NCI-H146 treated with DMSO at 0.1 percent for 48 hours (cell line): ENCODE measurements around the gene ACVR1.
"Not testable (repeated sequence)": the region's sequence is repeated elsewhere in the genome, so short reads cannot be mapped to it uniquely, and the experiment has no call there.

ENCODE experiments used
- DNase-seq: peaks from one replicate; lab custom pipeline; 2025; ENCODE audit not compliant: unreplicated experiment; lab: John Stamatoyannopoulos, UW

ACVR1 gene

DNA sequence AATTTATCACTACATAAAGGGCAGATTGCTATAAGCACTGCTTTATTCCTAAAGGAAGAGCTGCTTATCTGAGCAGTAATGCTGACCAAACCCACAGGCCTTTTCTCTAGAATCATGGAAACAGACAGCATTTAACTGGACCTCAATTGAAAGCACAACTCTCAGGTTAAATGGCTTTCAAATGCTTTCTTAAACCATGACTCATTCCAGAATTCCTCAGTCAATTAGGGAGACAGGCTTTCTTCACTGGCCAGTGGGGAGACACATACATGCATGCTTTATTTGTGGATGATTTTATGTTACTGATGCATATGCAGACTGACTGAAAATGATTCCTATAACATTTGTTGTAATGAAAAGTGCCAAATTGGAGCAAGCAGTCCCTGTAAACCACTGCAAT is 114.6 kb downstream of the ACVR1 start:
- no peak for DNase-seq

DNA sequence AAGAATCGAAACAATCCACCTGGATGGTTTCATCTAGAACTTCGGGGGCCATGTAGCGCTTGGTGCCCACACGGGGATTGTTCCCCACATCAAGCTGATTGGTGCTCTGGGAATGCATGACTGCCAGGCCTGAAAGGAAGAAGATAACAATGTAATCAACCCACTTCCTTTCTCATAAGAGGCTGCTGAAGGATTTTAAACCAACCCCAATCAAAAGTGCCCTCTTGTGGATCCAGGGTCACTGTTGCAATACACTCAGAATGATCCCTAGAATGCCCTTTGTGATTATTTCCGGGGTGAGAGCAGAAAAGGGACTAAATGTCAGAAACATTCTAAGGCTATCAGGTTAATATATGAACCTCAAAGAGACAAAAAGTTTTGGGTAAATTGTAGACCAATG is 115.2 kb downstream of the ACVR1 start:
- no peak for DNase-seq

DNA sequence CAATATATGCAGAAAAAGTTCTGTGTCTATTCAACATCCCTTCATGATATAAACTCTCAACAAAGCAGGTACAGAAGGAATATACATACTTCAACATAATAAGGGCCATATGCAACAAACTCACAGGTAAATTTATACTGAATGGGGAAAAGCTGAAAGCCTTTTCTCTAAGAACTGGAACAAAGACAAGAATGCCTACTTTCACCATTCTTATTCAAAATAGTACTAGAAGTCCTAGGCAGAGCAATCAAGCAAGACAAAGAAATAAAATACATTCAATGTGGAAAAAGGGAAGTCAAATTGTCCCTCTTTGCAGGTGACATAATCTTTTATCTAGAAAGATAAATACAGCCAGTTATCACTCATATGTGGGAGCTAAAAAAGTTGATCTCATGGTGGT is 116.3 kb downstream of the ACVR1 start:
- DNase-seq = no peak

DNA sequence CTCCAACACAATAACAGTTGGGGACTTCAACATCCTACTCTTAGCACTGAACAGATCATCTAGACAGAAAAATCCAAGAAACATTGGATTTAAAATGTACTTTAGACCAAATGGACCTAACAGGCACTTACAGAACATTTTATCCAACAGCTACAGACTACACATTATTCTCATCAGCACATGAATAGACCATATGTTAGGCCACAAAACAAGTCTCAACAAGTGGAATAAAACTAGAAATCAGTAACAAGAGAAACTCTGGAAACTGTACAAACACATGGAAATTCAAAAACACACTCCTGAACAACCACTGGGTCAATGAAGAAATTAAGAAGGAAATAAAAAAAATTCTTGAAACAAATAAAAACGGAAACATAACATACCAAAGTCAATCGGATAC is 117.5 kb downstream of the ACVR1 start:
- no peak for DNase-seq

DNA sequence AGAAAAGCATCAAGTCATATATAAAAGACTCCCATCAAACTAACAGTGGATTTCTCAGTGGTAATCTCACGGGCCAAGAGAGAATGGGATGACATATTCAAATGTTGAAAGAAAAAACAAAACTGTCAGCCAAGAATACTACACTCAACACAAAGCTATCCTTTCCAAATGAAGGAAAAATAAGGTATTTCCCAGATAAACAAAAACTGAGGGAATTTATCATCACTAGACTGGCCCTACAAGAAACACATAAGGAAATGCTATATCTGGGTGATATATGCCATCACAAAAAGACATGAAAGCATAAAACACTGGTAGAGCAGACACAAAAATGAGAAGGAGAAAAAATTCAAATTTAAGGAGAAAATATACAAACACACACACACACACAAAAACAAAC is 118.6 kb downstream of the ACVR1 start:
- DNase-seq = no peak

DNA sequence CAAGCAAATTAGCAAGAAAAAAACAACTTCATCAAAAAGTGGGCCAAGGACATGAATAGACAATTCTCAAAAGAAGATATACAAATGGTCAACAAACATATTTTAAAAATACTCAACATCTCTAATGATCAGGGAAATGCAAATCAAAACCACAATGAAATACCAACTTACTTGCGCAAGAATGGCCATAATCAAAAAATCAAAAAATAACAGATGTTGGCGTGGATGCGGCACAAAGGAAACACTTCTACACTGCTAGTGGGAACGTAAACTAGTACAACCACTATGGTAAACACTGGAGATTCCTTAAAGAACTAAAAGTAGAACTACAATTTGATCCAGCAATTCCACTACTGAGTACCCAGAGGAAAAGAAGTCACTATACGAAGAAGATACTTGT is 119.7 kb downstream of the ACVR1 start:
- not testable (repeated sequence) for DNase-seq

DNA sequence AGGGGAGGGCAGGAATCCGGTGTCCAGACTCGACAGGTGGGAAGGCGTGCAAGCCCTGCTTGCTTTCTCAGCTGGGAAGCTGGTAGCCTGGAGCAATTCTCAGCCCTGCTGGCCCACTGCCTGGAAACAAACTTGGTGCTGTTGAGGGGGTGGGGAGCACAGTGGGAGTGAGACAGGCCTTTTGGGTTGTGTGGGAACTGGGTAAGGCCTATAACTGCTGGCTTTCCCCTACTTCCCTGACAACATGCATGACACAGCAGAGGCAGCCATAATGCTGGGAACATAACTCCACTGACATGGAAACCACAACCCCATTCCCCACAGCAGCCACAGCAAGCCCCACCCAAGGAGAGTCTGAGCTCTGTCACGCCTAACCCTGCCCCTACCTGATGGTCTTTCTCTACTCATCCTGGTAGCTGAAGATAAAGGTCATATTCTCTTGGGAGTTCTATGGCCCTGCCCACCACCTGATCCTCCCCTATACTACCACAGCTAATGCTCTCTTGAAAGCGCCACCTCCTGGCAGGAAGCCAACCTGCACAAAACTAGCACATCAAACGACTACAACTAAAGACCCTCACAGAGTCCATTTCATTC is 124.6 kb downstream of the ACVR1 start:
- DNase-seq = peak; percentile 37

DNA sequence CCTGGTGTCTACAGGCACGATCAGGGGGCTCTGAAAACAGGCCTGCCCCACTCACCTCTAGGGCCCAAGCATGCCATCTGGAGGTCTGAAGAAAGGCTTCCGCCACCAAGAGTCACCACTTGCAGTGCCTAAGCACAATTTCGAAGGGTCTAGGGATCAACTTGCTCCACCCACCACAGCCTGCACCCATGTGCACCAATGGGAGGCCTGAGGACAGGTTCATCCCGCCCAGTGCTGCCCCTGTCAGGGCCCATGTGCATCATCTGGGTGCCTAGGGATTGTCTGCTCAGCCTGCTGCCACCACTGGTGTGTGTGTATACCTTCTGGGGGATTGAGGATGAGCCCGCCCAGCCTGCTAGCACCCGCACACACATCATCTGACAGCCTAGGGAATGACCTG is 126.4 kb downstream of the ACVR1 start:
- DNase-seq = no peak

DNA sequence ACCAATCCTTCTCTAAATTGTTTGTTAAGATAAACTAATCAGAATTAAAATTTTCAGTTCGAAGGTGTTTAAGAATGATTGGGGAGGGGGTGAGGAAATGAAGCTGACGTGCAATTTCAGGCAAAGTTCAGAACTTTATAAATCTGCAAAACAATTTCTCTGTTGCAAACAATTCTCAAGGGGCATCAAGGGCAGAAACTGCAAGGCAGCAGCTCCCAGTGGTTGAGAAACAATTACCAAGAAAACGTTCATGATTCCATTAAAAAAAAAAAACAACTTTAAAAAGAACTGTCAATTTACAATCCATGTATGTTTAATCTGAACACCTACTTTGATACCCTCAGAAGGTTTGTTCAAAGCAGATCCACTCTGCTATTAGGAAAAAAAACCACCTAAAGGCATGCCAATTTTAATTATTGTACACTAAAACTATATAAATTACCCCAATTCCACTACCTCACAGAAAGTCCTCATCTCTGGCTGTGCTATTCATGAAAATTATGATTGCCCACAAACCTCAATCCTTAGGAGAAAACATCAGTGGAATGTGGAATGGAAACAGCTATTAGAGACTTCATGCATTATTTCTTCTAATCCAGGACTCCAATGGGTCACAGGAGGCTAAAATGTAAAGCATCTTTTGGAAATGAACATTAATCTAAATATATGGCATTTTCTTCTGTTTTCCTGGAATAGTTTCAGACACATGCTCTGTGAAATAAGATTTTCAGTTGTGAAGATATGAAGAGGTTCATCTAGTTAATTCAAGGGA is 127.6 kb downstream of the ACVR1 start:
- no peak for DNase-seq

DNA sequence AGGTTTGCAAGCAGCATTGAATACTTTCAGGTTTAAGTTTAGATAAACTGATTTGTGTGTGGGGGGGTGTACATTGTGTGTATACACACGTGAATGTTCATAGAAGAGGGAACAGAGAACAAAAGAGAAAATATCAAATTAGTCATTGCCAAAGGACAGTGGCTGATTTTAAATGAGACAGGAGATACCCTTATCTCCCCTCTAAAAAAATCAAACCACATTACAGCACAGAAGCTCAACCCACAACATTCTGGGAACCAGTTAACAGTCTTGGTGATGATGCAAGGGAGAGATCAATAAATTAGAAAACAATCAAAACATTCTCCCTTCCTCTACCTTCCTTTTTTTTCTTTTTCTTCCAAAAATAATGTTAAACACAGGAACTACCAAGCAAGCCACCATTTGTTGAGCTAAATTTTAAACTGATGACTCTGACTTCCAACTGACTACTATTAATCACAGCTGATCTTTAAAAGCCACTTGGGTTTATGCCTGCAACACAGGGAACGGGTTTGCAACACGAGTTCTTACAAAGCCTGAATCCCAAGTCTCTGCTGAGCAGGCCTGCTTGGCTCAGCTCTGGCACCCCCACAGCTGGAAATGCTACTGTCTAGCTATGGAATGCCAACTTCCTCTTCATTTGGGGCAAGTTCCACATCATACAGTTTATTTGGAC is 128.3 kb downstream of the ACVR1 start:
- no peak for DNase-seq

DNA sequence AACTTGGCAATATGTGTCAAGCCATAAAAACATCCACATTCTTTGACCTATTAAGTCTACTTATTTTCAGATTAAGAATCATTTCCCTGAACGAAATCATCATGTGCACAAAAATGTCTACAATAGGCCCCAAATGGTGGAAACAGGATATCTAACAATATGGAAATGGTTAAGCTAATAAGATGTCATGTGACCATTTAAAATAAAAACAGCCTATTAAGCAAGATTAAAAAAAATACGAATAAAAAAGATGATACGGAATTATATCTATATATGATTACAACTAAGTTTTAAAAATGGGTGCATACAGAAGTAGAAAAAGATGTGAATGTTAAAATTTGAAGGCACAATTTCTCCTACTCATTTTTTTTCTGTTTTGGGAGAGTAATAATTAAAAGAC is 128.8 kb downstream of the ACVR1 start:
- no peak for DNase-seq

DNA sequence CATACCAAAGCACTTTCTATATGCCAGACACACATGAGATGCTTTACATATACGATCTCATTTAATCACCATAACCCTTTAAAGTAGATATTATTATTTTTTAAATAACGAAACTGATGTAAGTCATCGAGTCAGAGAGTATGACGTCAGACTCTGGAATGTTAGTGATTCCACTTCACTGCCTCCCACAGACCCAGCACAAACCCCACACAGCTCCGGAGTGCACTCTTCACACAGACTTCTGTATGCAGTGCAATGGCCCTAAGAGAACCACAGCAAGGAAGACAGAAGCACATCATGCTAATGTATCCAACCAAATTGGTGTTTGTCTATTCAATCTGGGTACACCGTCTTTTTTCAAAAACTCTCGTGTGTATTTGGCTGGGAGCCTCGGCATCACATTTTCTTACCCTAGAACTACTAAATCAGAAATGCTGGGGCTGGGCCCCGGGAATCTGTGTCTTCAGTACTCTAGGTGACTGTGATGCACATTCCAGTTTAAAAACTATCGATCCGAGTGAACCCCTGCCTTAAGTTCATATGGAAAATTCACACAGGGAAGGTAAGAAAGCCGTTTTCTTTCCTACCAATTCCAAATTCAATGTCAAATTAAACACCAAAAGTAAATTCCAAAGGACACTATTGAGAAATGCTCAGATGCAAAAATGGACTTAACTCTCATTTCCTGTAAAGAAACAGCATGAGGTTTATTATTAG is 129.7 kb downstream of the ACVR1 start:
- DNase-seq = no peak

DNA sequence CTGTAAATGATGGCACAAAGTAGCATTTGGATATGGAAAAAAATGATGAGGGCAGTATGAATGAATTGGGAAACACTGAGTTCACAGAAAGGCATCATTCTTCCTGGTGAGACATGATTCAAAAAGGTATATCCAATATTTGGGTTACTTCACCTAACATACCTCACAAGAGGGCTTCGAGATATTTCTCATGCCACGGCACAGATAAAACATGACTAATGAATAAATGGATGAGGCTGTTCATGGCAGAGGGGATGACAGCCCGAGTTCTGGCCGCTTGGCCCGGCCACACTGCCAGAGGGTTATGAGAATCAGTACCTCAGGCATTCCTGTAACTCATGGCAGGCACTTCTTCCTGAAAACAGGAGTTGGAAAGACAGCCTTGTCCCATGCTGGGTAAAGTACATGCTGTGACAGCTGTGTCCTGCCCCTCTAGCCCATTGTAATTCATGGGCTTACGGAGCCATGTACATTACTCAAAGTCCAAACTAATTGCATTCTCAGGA is 131.5 kb downstream of the ACVR1 start:
- DNase-seq = no peak

DNA sequence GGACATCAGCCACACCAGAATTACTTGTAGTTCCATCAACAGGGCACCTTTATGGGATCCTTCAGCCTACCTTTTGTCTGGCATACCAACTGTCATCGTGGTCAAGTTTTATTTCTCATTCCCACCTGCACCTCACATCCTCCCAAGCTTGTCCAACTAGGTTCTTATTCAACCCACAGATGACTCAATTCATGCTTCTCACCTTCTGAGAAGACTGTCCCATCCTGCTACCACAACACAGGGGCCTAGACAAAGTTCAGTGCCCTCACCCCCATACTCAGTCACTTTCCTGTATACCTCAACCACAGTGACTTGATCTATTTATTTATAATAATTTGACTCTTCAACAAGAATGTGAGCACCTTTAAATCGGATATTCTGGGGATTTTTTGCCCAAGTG is 133.1 kb downstream of the ACVR1 start:
- no peak for DNase-seq

DNA sequence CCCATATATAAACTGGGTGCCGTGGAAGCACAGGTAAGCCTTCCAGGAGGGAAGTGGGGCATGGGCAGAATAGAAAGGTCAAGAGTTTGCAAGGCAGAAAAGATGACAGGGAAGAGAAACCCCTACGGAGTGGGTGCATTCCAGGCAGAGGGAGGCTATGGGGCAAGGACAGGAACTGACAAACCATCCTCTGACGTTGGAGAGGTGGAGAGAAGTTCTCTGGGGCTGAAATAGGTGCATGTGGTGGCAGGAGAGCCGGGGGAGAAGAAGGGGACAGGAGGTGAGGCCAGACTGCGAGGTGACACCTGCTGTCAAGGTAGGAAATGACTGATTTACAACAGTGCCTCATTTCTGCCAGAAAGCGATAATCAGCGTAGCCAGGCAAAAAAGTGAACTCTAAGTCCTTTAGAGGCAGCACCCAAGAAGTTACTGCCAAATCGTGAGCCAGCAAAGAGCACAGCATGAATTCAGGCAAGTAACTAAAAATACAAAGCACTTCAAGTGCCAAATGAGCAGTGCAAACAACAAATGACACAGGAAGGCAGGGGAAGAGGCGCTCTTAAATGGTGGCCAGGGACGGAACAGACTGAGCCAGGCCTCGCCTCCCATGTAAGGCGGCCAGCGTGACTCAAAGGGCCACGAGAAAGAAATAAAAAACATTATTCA is 134.2 kb downstream of the ACVR1 start:
- DNase-seq = no peak

DNA sequence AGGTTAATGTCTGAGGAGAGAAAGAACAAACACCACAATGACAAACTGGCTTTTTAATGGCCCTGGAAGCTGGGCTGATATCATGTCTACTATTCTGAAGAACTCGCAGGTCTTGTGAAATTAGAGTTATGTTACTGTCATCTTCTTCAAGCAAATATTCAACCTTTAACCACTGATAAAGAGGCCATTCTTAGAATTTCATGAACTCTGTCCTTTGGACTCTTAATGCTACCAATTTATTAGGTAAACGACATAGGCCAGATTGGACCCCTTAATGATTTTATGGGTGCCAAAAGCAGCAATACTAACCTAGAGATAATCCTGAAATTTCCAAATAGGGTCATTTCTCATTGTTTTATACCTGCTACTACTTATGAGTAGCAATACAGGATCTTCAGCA is 138.5 kb downstream of the ACVR1 start:
- DNase-seq = no peak

DNA sequence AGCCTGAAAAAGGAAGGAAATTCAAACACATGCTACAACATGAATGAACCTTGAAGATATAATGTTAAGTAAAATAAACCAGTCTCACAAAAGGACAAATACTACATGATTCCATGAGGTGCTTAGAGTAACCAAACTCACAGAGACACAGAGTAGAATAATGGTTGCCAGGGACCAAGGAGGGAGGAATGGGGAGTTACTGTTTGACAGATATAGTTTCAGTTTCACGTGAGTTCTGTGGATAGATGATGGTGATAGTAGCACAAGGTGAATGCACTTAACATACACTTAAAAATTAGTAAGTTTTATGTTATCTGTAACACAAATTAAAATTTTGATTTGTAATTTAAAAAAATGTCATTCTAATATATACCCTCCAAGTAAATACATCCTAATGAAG is 140.6 kb downstream of the ACVR1 start:
- no peak for DNase-seq

DNA sequence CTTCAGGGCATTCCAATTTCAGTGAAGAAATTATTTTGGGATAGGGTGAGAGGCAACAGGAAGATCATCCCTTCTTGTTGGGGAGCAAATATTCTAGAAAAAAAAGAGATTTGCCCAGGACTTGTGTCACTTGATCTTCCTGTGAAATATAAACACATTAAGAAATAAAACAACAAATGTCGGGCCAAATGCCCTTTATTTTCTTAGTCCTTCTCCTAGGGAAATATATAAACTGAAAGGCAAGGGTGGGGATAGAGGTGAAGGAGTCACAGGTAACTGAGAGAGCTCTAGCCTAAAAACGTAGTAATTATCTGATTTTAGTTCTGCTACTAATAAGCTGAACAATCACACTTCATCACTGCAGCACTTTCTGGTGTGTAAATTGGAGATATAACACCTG is 142.9 kb downstream of the ACVR1 start:
- DNase-seq = no peak

DNA sequence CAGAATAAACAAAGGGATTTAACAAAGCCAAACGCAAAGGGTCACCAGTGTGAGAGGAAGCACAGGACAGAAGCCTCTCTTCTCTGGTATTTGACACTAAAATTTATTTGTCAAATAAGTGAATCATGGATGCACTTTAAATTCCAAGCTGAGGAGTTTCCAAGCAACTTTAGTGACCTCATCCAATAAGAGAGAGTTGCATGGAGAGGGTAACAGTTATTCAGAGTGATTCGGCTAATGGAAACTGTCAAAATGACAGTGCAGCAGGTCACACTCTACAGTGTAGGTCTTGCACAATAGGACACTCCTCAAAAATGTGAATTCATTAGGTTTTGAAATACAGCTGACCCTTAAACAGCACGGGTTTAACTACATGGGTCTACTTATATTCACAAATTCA is 143.5 kb downstream of the ACVR1 start:
- DNase-seq = no peak

DNA sequence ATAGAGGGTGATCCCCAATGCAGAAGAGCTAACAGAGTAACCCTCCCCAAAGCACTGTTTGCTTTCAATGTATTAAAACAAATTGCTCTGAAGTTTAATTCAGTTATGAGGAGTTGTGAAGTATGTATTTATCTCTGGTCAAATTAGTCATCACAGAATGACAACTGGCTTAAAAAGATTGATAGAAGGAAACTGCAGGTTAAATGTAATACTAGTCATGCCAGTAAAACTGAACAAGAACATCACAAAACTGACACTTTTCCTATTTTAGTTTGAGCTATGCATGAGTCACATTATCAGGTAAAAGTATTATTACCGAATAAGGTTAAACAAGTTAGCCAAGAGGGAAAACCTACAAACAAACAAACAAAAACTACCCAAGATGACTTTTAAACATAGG is 148.4 kb downstream of the ACVR1 start:
- DNase-seq = no peak

DNA sequence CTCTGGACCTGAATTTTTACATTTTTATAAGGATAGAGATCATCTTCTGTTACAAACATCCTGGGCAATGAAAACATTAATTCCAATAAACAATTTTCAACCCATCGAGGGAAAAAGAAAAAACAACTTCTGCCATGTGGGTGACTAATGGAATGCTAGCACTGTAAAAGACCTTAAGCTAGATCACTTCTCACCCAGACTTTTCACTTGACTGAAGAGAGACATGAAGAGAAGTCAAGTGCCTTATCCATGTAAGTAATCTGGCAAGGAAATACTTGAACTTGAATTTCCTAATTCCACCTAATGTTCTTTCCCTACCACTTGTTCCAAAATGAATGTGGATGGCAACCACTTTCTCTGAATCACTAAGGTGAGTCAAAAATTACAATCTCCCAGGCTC is 149.2 kb downstream of the ACVR1 start:
- no peak for DNase-seq
